B cell (primary cell): ENCODE measurements around the gene OR4D2. TPM values are rescaled to one million over a fixed set of nuclear protein-coding genes. Genes with fewer than 3 reads are reported as not detected.

Experiments
- ATAC-seq: fragments of 200-7000 bp; cut with Tn5 transposase; one replicate; pipeline ENCODE4 v1.10.0; 2021; ENCODE audit warnings: low read depth, mild to moderate bottlenecking, moderate number of reproducible peaks, moderate library complexity
- CTCF ChIA-PET: fragments of 350-600 bp; sonication (Branson Sonifier 250); formaldehyde crosslinking; loops from one replicate; lab custom pipeline; 2021; ENCODE audit warnings: antibody characterized with exemption, inconsistent platforms; lab: Charles Lee
- POLR2A ChIA-PET: fragments of 350-600 bp; sonication (Branson Sonifier 250); formaldehyde crosslinking; loops from one replicate; lab custom pipeline; 2021; ENCODE audit warnings: antibody characterized with exemption; lab: Charles Lee
- DNase-seq: peaks from one replicate; pipeline ENCODE4 v3.0.0; 2013
- H2AFZ ChIP-seq: 2 replicates; pipeline ENCODE4 v1.6.1; 2012; ENCODE audit warnings: mild to moderate bottlenecking, low read depth, low read length; ENCODE audit not compliant: insufficient read depth, poor library complexity, severe bottlenecking
- H3K27ac ChIP-seq, 2 donors: 1 replicate in 1 of 2; 2 replicates in 1 of 2; pipeline ENCODE4 v1.5.1; 2012 to 2013; ENCODE audit warnings: low read length in 2 of 2, mild to moderate bottlenecking in 2 of 2, moderate library complexity in 1 of 2
- H3K27me3 ChIP-seq, 4 experiments: fragments of 200-600 bp in 1 of 4; sonication (generic) in 1 of 4; replicated peaks in 1 of 4; 1 replicate in 2 of 4; 2 replicates in 2 of 4; pipeline versions ENCODE4 v1.6.1 to v1.7.0; 2013 to 2016; ENCODE audit warnings: low read length in 3 of 4, mild to moderate bottlenecking in 2 of 4, mixed read lengths in 1 of 4, moderate library complexity in 1 of 4; ENCODE audit not compliant: insufficient read depth in 4 of 4, control insufficient read depth in 3 of 4; ENCODE audit errors: control extremely low read depth in 1 of 4
- H3K36me3 ChIP-seq, 2 experiments: replicated peaks in 1 of 2; 1 replicate in 1 of 2; 2 replicates in 1 of 2; pipeline versions ENCODE4 v1.6.1 to v1.7.1; 2013; ENCODE audit warnings: low read length in 1 of 2; ENCODE audit not compliant: insufficient read depth in 2 of 2, control insufficient read depth in 1 of 2; ENCODE audit errors: control extremely low read depth in 1 of 2, extremely low read depth in 1 of 2
- H3K4me1 ChIP-seq, 2 donors: fragments of 200-600 bp in 1 of 2; sonication (generic) in 1 of 2; 1 replicate in 1 of 2; 2 replicates in 1 of 2; pipeline versions ENCODE4 v1.5.1 to v1.6.1; 2013 to 2017; ENCODE audit warnings: low read length in 2 of 2; ENCODE audit not compliant: control insufficient read depth in 2 of 2, insufficient read depth in 2 of 2
- H3K4me2 ChIP-seq: replicated peaks from 2 replicates; pipeline ENCODE3; 2012; ENCODE audit warnings: mild to moderate bottlenecking, low read depth, low read length; ENCODE audit not compliant: poor library complexity, severe bottlenecking
- H3K4me3 ChIP-seq, 5 experiments: fragments of 200-600 bp in 1 of 5; sonication (generic) in 1 of 5; 1 replicate in 3 of 5; 2 replicates in 2 of 5; pipeline versions ENCODE4 v1.5.1 to v1.7.0; 2011 to 2016; ENCODE audit warnings: low read length in 4 of 5, mild to moderate bottlenecking in 4 of 5, low read depth in 2 of 5, control low read depth in 1 of 5, moderate library complexity in 1 of 5; ENCODE audit not compliant: insufficient read depth in 1 of 5; ENCODE audit errors: control extremely low read depth in 1 of 5, extremely low read depth in 1 of 5
- H3K79me2 ChIP-seq: fragments of 200-600 bp; sonication (generic); one replicate; pipeline ENCODE4 v1.6.0; 2016; ENCODE audit warnings: low read length; ENCODE audit not compliant: control insufficient read depth, insufficient read depth
- H3K9ac ChIP-seq: fragments of 200-600 bp; sonication (generic); 2 replicates; pipeline ENCODE4 v1.6.1; 2017; ENCODE audit warnings: mild to moderate bottlenecking, low read length, moderate library complexity
- H3K9me3 ChIP-seq, 3 donors: one replicate each; pipeline versions ENCODE4 v1.6.1 to v1.7.1; 2013; ENCODE audit warnings: low read length in 2 of 3; ENCODE audit not compliant: control insufficient read depth in 2 of 3, insufficient read depth in 1 of 3; ENCODE audit errors: control extremely low read depth in 1 of 3
- H4K20me1 ChIP-seq: 2 replicates; pipeline ENCODE4 v1.6.0; 2012; ENCODE audit warnings: mild to moderate bottlenecking, low read length; ENCODE audit not compliant: insufficient read depth, control insufficient read depth, poor library complexity, severe bottlenecking
- H3K27ac Mint-ChIP-seq: one replicate; pipeline ENCODE4 v1.8.0; 2021; ENCODE audit warnings: mixed read lengths
- H3K27me3 Mint-ChIP-seq: one replicate; pipeline ENCODE4 v1.8.0; 2021; ENCODE audit warnings: mixed read lengths
- H3K4me1 Mint-ChIP-seq: one replicate; pipeline ENCODE4 v1.8.0; 2021; ENCODE audit warnings: mixed read lengths
- H3K4me3 Mint-ChIP-seq: one replicate; pipeline ENCODE4 v1.8.0; 2021; ENCODE audit warnings: mixed read lengths
- H3K9me3 Mint-ChIP-seq: one replicate; pipeline ENCODE4 v1.8.0; 2022; ENCODE audit warnings: mixed read lengths; ENCODE audit not compliant: insufficient read depth
- CTCF ChIP-seq: fragments of 200-600 bp; IDR thresholded peaks from one replicate; pipeline ENCODE4 v1.8.0; 2022; ENCODE audit warnings: antibody characterized with exemption, mild to moderate bottlenecking
- EZH2 ChIP-seq: IDR thresholded peaks from 2 replicates; pipeline ENCODE4 v1.6.1; 2012; ENCODE audit warnings: borderline replicate concordance, low read depth, mild to moderate bottlenecking, moderate library complexity, low read length; ENCODE audit not compliant: insufficient read depth, poor library complexity, severe bottlenecking
- WGBS: methylation state at CpG from one replicate; pipeline ENCODE4 v1.1.5; 2013; ENCODE audit warnings: missing lambda C conversion rate; ENCODE audit not compliant: insufficient coverage; 5-methylcytosine and 5-hydroxymethylcytosine counted together
- intact Hi-C: fragments of 100-400 bp; cut with micrococcal nuclease; formaldehyde crosslinking; loops from one replicate; pipeline ENCODE4 v1.10.0; 2022
- polyA plus RNA-seq: library from polyadenylated mRNA; depleted of rRNA; stranded (reverse); fragments of >200 nt; gene quantifications from 2 replicates; pipeline ENCODE4 v1.2.3, GENCODE V29; 2012
- total RNA-seq, 2 donors: library from RNA; stranded (reverse); fragments of 120-200 nt in 1 of 2; gene quantifications; 1 replicate in 1 of 2; 2 replicates in 1 of 2; pipeline versions ENCODE4 v1.2.3 to v1.2.4, GENCODE V29; 2013 to 2022

Gene OR4D2
- total and polyA plus RNA-seq, 2 donors (not counting 1 experiment from before 2014, with no cell fraction given): not detected

- Histone ChIP-seq H3K27me3 (peaks cover 0 to 7% (median 2%) of the 10 kb centered on the region in 4 experiments), H3K4me3 (no peak overlapping the region), H3K4me2 (no peak overlapping the region), H3K9me3 (no peaks in the 10 kb centered on the region), H3K9ac (no peak overlapping the region), H2AFZ (no peak overlapping the region), H3K79me2 (no peaks in the 10 kb centered on the region), H3K4me1 (peaks cover 9 to 15% of the 10 kb centered on the region in 2 donors), H3K36me3 (no peaks in the 10 kb centered on the region), H3K27ac (no peak overlapping the region), H4K20me1 (no peaks in the 10 kb centered on the region)
- Mint-ChIP-seq H3K27me3 (peaks cover 22% of the 10 kb centered on the region), H3K4me3 (no peak overlapping the region), H3K27ac (no peak overlapping the region), H3K9me3 (no peaks in the 10 kb centered on the region), H3K4me1 (peaks cover 12% of the 10 kb centered on the region)
- intact Hi-C loops: no loop called here
- WGBS: 92% methylated on average over 2 of the region's 4 CpGs
- ChIA-PET CTCF (no interaction called here), POLR2A (no interaction called here)
- no peak for DNase-seq
- no peak for ATAC-seq
- TF ChIP-seq CTCF (no peak), EZH2 (no peak)
These were observed 19.8 kb downstream of the OR4D2 start for GRCh38 chr17:58186591-58186990.

GRCh38 chr17:58187063-58187462 is 20.3 kb downstream of the OR4D2 start:
- H3K36me3 ChIP-seq: no peaks in the 10 kb centered on the region
- peaks cover 25% of the 10 kb centered on the region for H3K27me3 Mint-ChIP-seq
- CTCF ChIA-PET: no interaction called here

More at GRCh38 chr17:58187063-58187462, 20.3 kb downstream of the OR4D2 start:
- DNase-seq: no peak
- peaks cover 0 to 5% (median 2%) of the 10 kb centered on the region in 4 experiments for H3K27me3 ChIP-seq
- no peak overlapping the region for H3K9ac ChIP-seq
- TF ChIP-seq EZH2 (no peak), CTCF (no peak)
- H3K4me1 ChIP-seq: peaks cover 9 to 15% of the 10 kb centered on the region in 2 donors
- no peaks in the 10 kb centered on the region for H3K79me2 ChIP-seq
- no peaks in the 10 kb centered on the region for H3K9me3 ChIP-seq
- Mint-ChIP-seq H3K27ac (no peak overlapping the region), H3K9me3 (no peaks in the 10 kb centered on the region), H3K4me3 (no peak overlapping the region), H3K4me1 (peaks cover 11% of the 10 kb centered on the region)
- WGBS: 99% methylated on average over 6 of the region's 6 CpGs
- H4K20me1 ChIP-seq: no peaks in the 10 kb centered on the region
- no peak overlapping the region for H2AFZ ChIP-seq
- no peak overlapping the region for H3K4me3 ChIP-seq
- POLR2A ChIA-PET: no interaction called here
- no peak overlapping the region for H3K4me2 ChIP-seq
- ATAC-seq: no peak
- intact Hi-C loops: no loop called here
- H3K27ac ChIP-seq: no peak overlapping the region
